ENCODE results near the gene PANK1. TPM values are rescaled to one million over a fixed set of nuclear protein-coding genes. Genes with fewer than 3 reads are reported as not detected.

PANK1 gene
- total and polyA plus RNA-seq, 9 of the 15 experiments (the other 6 are each of a cell fraction or from before 2014, with no cell fraction given): 1.7 to 10.7 (median 6.5) TPM

GRCh38 chr10:89643812-89644690 is 991 bp downstream of the PANK1 start (continued):
- peak; percentile 41 to 74; a peak in 3 of 4 replicates for TF ChIP-seq UBTF (IDR thresholded peaks at IDR 0.05; ENCODE audit: borderline replicate concordance in 1 of 2, low read depth in 2 of 2, low read length in 2 of 2)
- TF ChIP-seq HNRNPK (IDR thresholded peaks at IDR 0.05; ENCODE audit: low read depth, low read length, poor library complexity, severe bottlenecking): no peak
- TF ChIP-seq TAF9B (IDR thresholded peaks at IDR 0.05; ENCODE audit: partially characterized antibody): peak; percentile 45
- no peak for TF ChIP-seq PRMT5 (CRISPR knock-in tag; IDR thresholded peaks at IDR 0.05)
- TF ChIP-seq YY1 (IDR thresholded peaks at IDR 0.05; ENCODE audit: borderline replicate concordance in 1 of 3, control insufficient read depth in 1 of 3, extremely low read depth in 1 of 3, insufficient read depth in 3 of 3, insufficient read length in 1 of 3, insufficient replicate concordance in 2 of 3, low read depth in 1 of 3, low read length in 2 of 3): no peak
- peak; percentile 87 for TF ChIP-seq SUPT5H (IDR thresholded peaks at IDR 0.05)
- no peak for TF ChIP-seq CBFA2T3 (IDR thresholded peaks at IDR 0.05)
- no peak for TF ChIP-seq NFE2L1 (tag; IDR thresholded peaks at IDR 0.05; ENCODE audit: borderline replicate concordance, low read depth)
- no peak for TF ChIP-seq SIRT6 (IDR thresholded peaks at IDR 0.05; ENCODE audit: low read depth, low read length)
- TF ChIP-seq ZFX (CRISPR knock-in tag; IDR thresholded peaks at IDR 0.05): peak; percentile 73; the same call in 1 of the 2 replicates
- TF ChIP-seq ZSCAN29 (IDR thresholded peaks at IDR 0.05): no peak
- no peak for TF ChIP-seq MAFF (IDR thresholded peaks at IDR 0.05; ENCODE audit: low read length)
- no peak for TF ChIP-seq AFF1 (IDR thresholded peaks at IDR 0.05; ENCODE audit: low read depth in 1 of 2, partially characterized antibody in 2 of 2)
- no peak for TF ChIP-seq TCF7L2 (IDR thresholded peaks at IDR 0.05; ENCODE audit: low read depth, low read length)
- TF ChIP-seq ZNF655 (CRISPR knock-in tag; IDR thresholded peaks at IDR 0.05): no peak
- TF ChIP-seq NCOR1 (IDR thresholded peaks at IDR 0.05): no peak
- TF ChIP-seq ZNF232 (CRISPR knock-in tag; IDR thresholded peaks at IDR 0.05): no peak
- peak; percentile 17 for TF ChIP-seq CCNT2 (IDR thresholded peaks at IDR 0.05; ENCODE audit: borderline replicate concordance, extremely low read depth, insufficient read length, low read depth, low read length)
- peak; percentile 79 for TF ChIP-seq POLR2B (IDR thresholded peaks at IDR 0.05; ENCODE audit: low read depth, partially characterized antibody)
